IMR-90 (cell line): ENCODE data around the gene ERRFI1. TPM values are rescaled to one million over a fixed set of nuclear protein-coding genes. Genes with fewer than 3 reads are reported as not detected.
A peak's percentile ranks its signal among the peaks of the same experiment; 100 is the strongest.

ENCODE experiments used
- ATAC-seq: fragments of 200-7000 bp; cut with Tn5 transposase; 2 replicates; pipeline ENCODE4 v1.9.1; 2020; ENCODE audit warnings: low read depth, mild to moderate bottlenecking, moderate library complexity
- BruUV-seq: library from RNA; stranded (reverse); fragments of 400-500 nt; replicated peaks from 2 replicates; lab custom pipeline; 2021; lab: Mats Ljungman, UMichigan
- CTCF ChIA-PET: fragments of 300-600 bp; formaldehyde crosslinking; extraction: SDS; loops from one replicate; lab custom pipeline; 2021; ENCODE audit warnings: antibody characterized with exemption; lab: Yijun Ruan, JAX
- POLR2A ChIA-PET: fragments of 300-600 bp; sonication (Branson Sonifier 250); formaldehyde crosslinking; loops from one replicate; lab custom pipeline; 2022; ENCODE audit warnings: antibody characterized with exemption; ENCODE audit not compliant: unreplicated experiment; lab: Charles Lee
- DNase-seq: peaks from one replicate; pipeline ENCODE4 v3.0.0; 2013
- H2AFZ ChIP-seq: replicated peaks from 2 replicates; pipeline ENCODE3; 2013; ENCODE audit warnings: low read length, mild to moderate bottlenecking; ENCODE audit not compliant: poor library complexity
- H2AK5ac ChIP-seq: 2 replicates; pipeline ENCODE4 v1.6.1; 2013; ENCODE audit warnings: low read depth, low read length, inconsistent platforms
- H2AK9ac ChIP-seq: replicated peaks from 2 replicates; pipeline ENCODE3; 2013; ENCODE audit warnings: mild to moderate bottlenecking, low read depth, low read length, moderate library complexity; ENCODE audit not compliant: poor library complexity
- H2BK120ac ChIP-seq: 2 replicates; pipeline ENCODE4 v1.6.1; 2013; ENCODE audit warnings: low read depth, low read length, inconsistent platforms
- H2BK15ac ChIP-seq: 3 replicates; pipeline ENCODE4 v1.6.1; 2013; ENCODE audit warnings: low read depth, low read length, inconsistent platforms
- H2BK20ac ChIP-seq: 2 replicates; pipeline ENCODE4 v1.6.1; 2013; ENCODE audit warnings: low read depth, mild to moderate bottlenecking, inconsistent platforms, low read length, moderate library complexity
- H2BK5ac ChIP-seq: 2 replicates; pipeline ENCODE4 v1.6.1; 2013; ENCODE audit warnings: mild to moderate bottlenecking, low read depth, low read length, inconsistent platforms; ENCODE audit not compliant: poor library complexity, severe bottlenecking
- H3K14ac ChIP-seq: replicated peaks from 2 replicates; pipeline ENCODE4 v1.6.1; 2013; ENCODE audit warnings: low read depth, low read length, inconsistent platforms
- H3K18ac ChIP-seq: 2 replicates; pipeline ENCODE4 v1.6.1; 2013; ENCODE audit warnings: low read depth, low read length, control low read depth
- H3K23ac ChIP-seq: 2 replicates; pipeline ENCODE4 v1.6.1; 2013; ENCODE audit warnings: low read depth, low read length, inconsistent platforms
- H3K27ac ChIP-seq: 2 replicates; pipeline ENCODE4 v1.5.1; 2013; ENCODE audit warnings: mild to moderate bottlenecking, control low read depth, low read length; ENCODE audit not compliant: insufficient read depth
- H3K27me3 ChIP-seq: 2 replicates; pipeline ENCODE4 v1.6.1; 2013; ENCODE audit warnings: low read length; ENCODE audit not compliant: control insufficient read depth, insufficient read depth
- H3K36me3 ChIP-seq: 2 replicates; pipeline ENCODE4 v1.6.1; 2013; ENCODE audit warnings: low read length, mixed read lengths; ENCODE audit not compliant: control insufficient read depth, insufficient read depth
- H3K4ac ChIP-seq: 2 replicates; pipeline ENCODE4 v1.6.1; 2013; ENCODE audit warnings: low read depth, low read length, inconsistent platforms
- H3K4me1 ChIP-seq: 2 replicates; pipeline ENCODE4 v1.6.1; 2013; ENCODE audit warnings: low read length, mixed read lengths; ENCODE audit not compliant: control insufficient read depth, insufficient read depth
- H3K4me2 ChIP-seq: 2 replicates; pipeline ENCODE4 v1.6.1; 2013; ENCODE audit warnings: low read depth, mild to moderate bottlenecking, control low read depth, low read length, moderate library complexity
- H3K4me3 ChIP-seq: 2 replicates; pipeline ENCODE4 v1.5.1; 2013; ENCODE audit warnings: low read depth, mild to moderate bottlenecking, control low read depth, low read length, moderate library complexity; ENCODE audit not compliant: insufficient read depth
- H3K56ac ChIP-seq: 2 replicates; pipeline ENCODE4 v1.6.1; 2013; ENCODE audit warnings: low read length, inconsistent platforms; ENCODE audit not compliant: insufficient read depth; ENCODE audit errors: extremely low read depth
- H3K79me1 ChIP-seq, 2 experiments: 2 replicates each; pipeline ENCODE4 v1.6.1; 2013; ENCODE audit warnings: low read length in 2 of 2, inconsistent platforms in 1 of 2, low read depth in 1 of 2
- H3K9ac ChIP-seq: 2 replicates; pipeline ENCODE4 v1.6.1; 2013; ENCODE audit warnings: low read depth, low read length, control low read depth
- H3K9me1 ChIP-seq: 2 replicates; pipeline ENCODE4 v1.6.1; 2013; ENCODE audit warnings: low read length, inconsistent platforms; ENCODE audit not compliant: insufficient read depth
- H3K9me3 ChIP-seq: 2 replicates; pipeline ENCODE4 v1.6.1; 2013; ENCODE audit warnings: low read length; ENCODE audit not compliant: control insufficient read depth, insufficient read depth
- H4K20me1 ChIP-seq: 2 replicates; pipeline ENCODE4 v1.6.1; 2013; ENCODE audit warnings: low read length, inconsistent platforms; ENCODE audit not compliant: insufficient read depth
- H4K5ac ChIP-seq: 2 replicates; pipeline ENCODE4 v1.6.1; 2013; ENCODE audit warnings: mild to moderate bottlenecking, low read depth, low read length, control low read depth
- H4K8ac ChIP-seq, 2 experiments: 2 replicates each; pipeline ENCODE4 v1.6.1; 2013; ENCODE audit warnings: low read depth in 2 of 2, low read length in 2 of 2, control low read depth in 1 of 2, inconsistent platforms in 1 of 2
- H4K91ac ChIP-seq: 2 replicates; pipeline ENCODE4 v1.6.1; 2013; ENCODE audit warnings: low read depth, low read length, inconsistent platforms; ENCODE audit not compliant: insufficient read depth
- CTCF ChIP-seq: conservative IDR thresholded peaks from 2 replicates; pipeline ENCODE4 v1.5.1; 2012; ENCODE audit warnings: mild to moderate bottlenecking, low read depth, low read length, improper control_type of control experiment
- ELK1 ChIP-seq: fragments of 150-350 bp; IDR thresholded peaks from 2 replicates; pipeline ENCODE4 v1.6.1; 2016; ENCODE audit warnings: low read depth, mild to moderate bottlenecking, low read length, moderate library complexity, borderline replicate concordance
- FOS ChIP-seq: fragments of 150-350 bp; IDR thresholded peaks from 2 replicates; pipeline ENCODE4 v1.6.1; 2016; ENCODE audit warnings: low read depth, low read length
- POLR2A ChIP-seq: IDR thresholded peaks from 2 replicates; pipeline ENCODE4 v1.6.1; 2012; ENCODE audit warnings: mild to moderate bottlenecking, low read depth, low read length
- RCOR1 ChIP-seq: IDR thresholded peaks from 2 replicates; pipeline ENCODE4 v1.6.1; 2012; ENCODE audit warnings: mild to moderate bottlenecking, low read length, improper control_type of control experiment; ENCODE audit not compliant: insufficient replicate concordance
- RFX5 ChIP-seq: IDR thresholded peaks from 2 replicates; pipeline ENCODE4 v1.8.0; 2012; ENCODE audit warnings: low read depth, mild to moderate bottlenecking, low read length, moderate library complexity
- SMC3 ChIP-seq: fragments of 150-350 bp; IDR thresholded peaks from 2 replicates; pipeline ENCODE4 v1.6.1; 2016; ENCODE audit warnings: low read depth, mild to moderate bottlenecking, antibody characterized with exemption, low read length, moderate library complexity
- WGBS, 2 experiments: methylation state at CpG; one replicate each; pipeline versions ENCODE4 v1.1.5 to v1.1.7; 2013; ENCODE audit warnings: missing lambda C conversion rate in 2 of 2; ENCODE audit not compliant: insufficient read length in 1 of 2; ENCODE audit errors: extremely low coverage in 2 of 2; 5-methylcytosine and 5-hydroxymethylcytosine counted together
- dilution Hi-C: fragments of 300-500 bp; cut with HindIII; formaldehyde crosslinking; loops from one replicate; pipeline ENCODE4 v1.14.3; 2018; ENCODE audit warnings: low sequenced_read_pairs; ENCODE audit not compliant: unreplicated experiment
- in situ Hi-C: fragments of 300-500 bp; cut with MboI; formaldehyde crosslinking; loops from 3 replicates; pipeline ENCODE4 v1.14.3; 2019; ENCODE audit warnings: low sequenced_read_pairs, inconsistent platforms, mixed read lengths
- intact Hi-C: fragments of 100-400 bp; cut with micrococcal nuclease; formaldehyde crosslinking; loops from 2 replicates; pipeline ENCODE4 v1.10.0; 2022
- polyA plus RNA-seq, 3 experiments: library from polyadenylated mRNA; depleted of rRNA; stranded (reverse); fragments of >200 nt; gene quantifications; 2 replicates each; pipeline ENCODE4 v1.2.3, GENCODE V29; 2012; ENCODE audit warnings: low replicate concordance in 1 of 3
- total RNA-seq: library from RNA; depleted of rRNA; stranded (reverse); fragments of >200 nt; gene quantifications from 2 replicates; pipeline ENCODE4 v1.2.3, GENCODE V29; 2012
- TF ChIP-seq, protein P1 (sequence below): fragments of 150-350 bp; IDR thresholded peaks from 2 replicates; pipeline ENCODE4 v1.6.1; 2017; ENCODE audit warnings: mild to moderate bottlenecking, antibody characterized with exemption, low read length, low read depth

ERRFI1 gene
- total and polyA plus RNA-seq, 2 of the 4 experiments (the other 2 are of a cell fraction) = 101 to 145 TPM

GRCh38 chr1:8014381-8014988 lies 11.6 kb downstream of the ERRFI1 start:
- no peak overlapping the region for H2AFZ ChIP-seq
- H2AK5ac ChIP-seq = no peak overlapping the region
- H3K4ac ChIP-seq = no peak overlapping the region
- H2BK120ac ChIP-seq = no peak overlapping the region
- WGBS, 2 experiments = 100% methylated on average over 1 of the region's 10 CpGs; no CpG with 5 or more reads in 1 of the 2 experiments
- no peak overlapping the region for H3K4me3 ChIP-seq
- no peaks in the 10 kb centered on the region for H3K27me3 ChIP-seq
- peaks cover 44% of the 10 kb centered on the region for H3K36me3 ChIP-seq
- dilution Hi-C loops (loop anchor here (25.0 kb wide), 1 partner anchor 298 kb away; the partner anchor contains the start of gene SLC45A1), in situ Hi-C loops (no loop called here), intact Hi-C loops (no loop called here)
- no peak overlapping the region for H4K91ac ChIP-seq
- TF ChIP-seq RCOR1 (no peak), SMC3 (no peak), CTCF (no peak), POLR2A (no peak), FOS (no peak), RFX5 (no peak), ELK1 (no peak)
- TF ChIP-seq, protein P1, sequence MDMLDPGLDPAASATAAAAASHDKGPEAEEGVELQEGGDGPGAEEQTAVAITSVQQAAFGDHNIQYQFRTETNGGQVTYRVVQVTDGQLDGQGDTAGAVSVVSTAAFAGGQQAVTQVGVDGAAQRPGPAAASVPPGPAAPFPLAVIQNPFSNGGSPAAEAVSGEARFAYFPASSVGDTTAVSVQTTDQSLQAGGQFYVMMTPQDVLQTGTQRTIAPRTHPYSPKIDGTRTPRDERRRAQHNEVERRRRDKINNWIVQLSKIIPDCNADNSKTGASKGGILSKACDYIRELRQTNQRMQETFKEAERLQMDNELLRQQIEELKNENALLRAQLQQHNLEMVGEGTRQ = no peak
- no peak overlapping the region for H3K9ac ChIP-seq
- 0 out of 2 replicates have a peak overlapping the region, but pooled peaks have one; percentile 3 for H3K14ac ChIP-seq
- H3K18ac ChIP-seq = no peak overlapping the region
- peaks cover 36 to 87% of the 10 kb centered on the region in 2 experiments for H3K79me1 ChIP-seq
- no peaks in the 10 kb centered on the region for H3K9me3 ChIP-seq
- POLR2A ChIA-PET = no interaction called here
- H3K27ac ChIP-seq = peak overlapping the region; percentile 7; the same call in 1 of the 2 replicates
- H3K4me2 ChIP-seq = no peak overlapping the region
- peaks cover 78% of the 10 kb centered on the region for H4K20me1 ChIP-seq
- H2AK9ac ChIP-seq = no peak overlapping the region
- CTCF ChIA-PET = interaction anchor here (0.5 to 6.7 kb wide), 14 partner anchors 9 to 335 kb away, joined by 3 to 27 read pairs (median 4); no protein-coding TSS in a partner anchor
- H2BK15ac ChIP-seq = 0 out of 3 replicates have a peak overlapping the region, but pooled peaks have one; percentile 8
- no peak overlapping the region for H2BK20ac ChIP-seq
- H3K4me1 ChIP-seq = peaks cover 20% of the 10 kb centered on the region
- no peak for DNase-seq
- BruUV-seq = no TSS peak
- H4K8ac ChIP-seq = peak overlapping the region in 1 of 2 experiments; percentile 44; a peak in 1 of 4 replicates
- H3K56ac ChIP-seq = no peak overlapping the region
- H4K5ac ChIP-seq = no peak overlapping the region
- peak overlapping the region; percentile 59 for H2BK5ac ChIP-seq
- H3K9me1 ChIP-seq = peaks cover 6% of the 10 kb centered on the region; the same call in 1 of the 2 replicates
- no peak for ATAC-seq
- no peak overlapping the region for H3K23ac ChIP-seq
